Stimulated activated CD8-positive, alpha-beta memory T cell treated with anti-CD3 and anti-CD28 coated beads, Interleukin-4, amount 100 ng/mL, for 24 hours (primary cell): ENCODE results near the gene NENF.
"Not testable (repeated sequence)": the region's sequence is repeated elsewhere in the genome, so short reads cannot be mapped to it uniquely, and the experiment has no call there.

Experiments used
- DNase-seq: peaks from one replicate; pipeline ENCODE4 v3.0.0-alpha.2; 2020; ENCODE audit warnings: low read depth

The NENF gene

GRCh38 chr1:212460376-212460775 lies 27.7 kb downstream of the NENF start:
- no peak for DNase-seq

DNA sequence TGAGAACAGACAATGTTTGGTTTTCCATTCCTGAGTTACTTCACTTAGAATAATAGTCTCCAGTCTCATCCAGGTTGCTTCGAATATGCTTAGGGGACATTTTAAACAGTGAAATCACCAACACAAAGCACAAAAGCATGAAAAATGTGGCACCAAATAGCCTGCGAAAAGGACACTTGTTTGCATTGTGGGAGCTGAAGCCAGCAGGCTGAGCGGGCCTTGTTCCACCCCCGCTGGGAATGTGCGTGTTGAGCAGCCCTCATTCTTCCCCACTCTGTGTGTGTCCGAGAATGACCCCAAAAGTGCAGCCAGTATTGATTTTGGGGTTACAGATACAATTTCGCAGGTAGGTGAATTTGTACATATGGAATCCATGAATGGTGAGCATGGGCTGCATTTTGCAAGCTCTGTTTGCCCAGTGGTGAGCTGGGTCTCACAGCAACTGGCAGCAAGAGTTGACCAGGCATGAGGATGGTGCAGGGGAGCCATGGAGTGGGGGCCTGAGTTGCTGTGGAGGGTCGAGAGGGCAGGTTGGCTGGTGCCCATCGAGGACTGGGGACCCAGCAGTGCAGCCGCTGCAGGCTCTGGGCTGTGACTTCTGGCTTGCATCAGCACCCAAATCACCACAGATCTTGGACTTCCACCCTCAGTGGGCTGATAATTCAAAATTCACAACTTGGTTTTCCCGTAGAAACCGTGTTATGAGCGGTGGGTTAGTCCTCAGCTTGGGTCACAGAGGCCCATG lies 29.4 kb downstream of the NENF start:
- no peak for DNase-seq

GRCh38 chr1:212463565-212464285 lies 31.0 kb downstream of the NENF start:
- no peak for DNase-seq

DNA sequence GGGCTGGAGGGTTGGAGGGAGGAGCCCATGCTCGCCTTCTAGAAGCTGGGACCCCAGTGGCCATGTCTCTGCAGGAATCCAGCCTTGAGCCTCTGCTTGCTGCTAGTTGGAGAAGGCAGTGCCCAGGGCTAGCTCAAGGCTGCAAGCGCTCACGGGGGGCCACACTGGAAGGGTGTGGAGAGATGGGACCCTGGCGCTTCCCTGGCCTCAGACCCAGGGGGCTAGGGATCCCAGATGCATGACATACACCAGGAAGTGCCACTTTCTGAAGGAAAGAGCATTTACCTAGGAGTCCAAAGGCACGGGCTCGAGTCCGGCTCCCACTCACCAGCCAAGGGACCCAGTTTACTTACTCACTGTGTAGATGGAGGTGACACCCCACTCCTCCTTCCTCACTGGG lies 32.6 kb downstream of the NENF start:
- DNase-seq = no peak

DNA sequence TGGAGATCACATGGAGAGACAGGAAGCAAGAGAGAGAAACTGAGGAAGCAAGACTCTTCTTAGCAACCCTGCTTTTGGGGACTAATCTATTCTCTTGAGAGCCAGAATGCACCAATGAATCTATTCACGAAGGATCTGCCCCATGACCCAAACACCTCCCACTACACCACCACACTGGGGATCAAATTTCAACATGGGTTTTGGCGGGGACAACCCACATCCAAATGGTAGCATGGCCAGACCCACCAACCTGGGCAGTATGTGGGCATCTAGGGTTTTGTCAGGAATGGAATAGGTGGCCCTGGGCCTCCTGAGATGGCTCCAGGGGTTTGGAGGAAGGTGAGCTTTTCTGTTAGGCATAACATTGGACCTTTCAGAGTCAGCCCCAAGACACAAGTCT lies 33.7 kb downstream of the NENF start:
- no peak for DNase-seq

- no peak for DNase-seq
Measured at GRCh38 chr1:212466898-212467650, 34.4 kb downstream of the NENF start.

- DNase-seq = no peak
Measured at GRCh38 chr1:212467843-212468482, 35.2 kb downstream of the NENF start.

DNA sequence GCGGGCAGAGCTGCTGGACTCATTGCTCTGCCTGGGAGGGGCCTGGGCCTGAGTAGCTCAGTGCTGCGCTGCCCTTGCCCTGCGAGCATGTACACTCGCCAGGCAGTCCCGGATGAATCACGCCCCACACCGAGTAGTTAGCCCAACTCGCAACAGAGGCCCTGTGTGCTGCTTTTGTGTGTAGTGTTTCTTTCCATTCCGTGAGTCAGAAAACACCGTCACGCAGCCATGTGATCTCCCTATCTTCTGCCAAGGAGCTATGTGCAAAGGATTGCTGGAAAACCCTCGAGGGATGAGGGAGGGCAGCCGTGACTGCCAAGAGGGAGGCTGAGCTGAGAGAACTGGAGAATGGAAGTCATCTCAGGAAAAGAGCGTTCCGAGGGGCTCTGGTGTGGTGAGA lies 37.3 kb downstream of the NENF start:
- DNase-seq = no peak

DNA sequence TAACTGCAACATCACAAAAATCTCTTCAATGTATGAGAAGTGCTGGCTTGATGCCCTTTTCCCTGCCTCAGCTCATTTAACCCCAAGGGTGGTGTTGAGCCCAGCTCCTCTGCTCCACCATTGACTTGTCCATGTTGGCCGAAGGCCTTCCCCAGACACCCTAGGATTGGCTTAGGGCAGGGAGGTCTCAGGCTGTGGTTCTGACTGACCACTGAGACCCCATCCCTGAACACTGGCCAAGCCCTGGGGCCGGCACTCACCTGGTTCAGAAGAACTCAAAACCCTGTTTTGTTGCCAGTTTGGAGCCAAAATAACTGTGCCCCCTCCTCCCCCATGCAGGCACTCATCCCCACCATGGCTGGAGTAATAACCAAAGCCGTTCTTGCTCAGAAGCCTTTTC lies 38.6 kb downstream of the NENF start:
- no peak for DNase-seq

DNA sequence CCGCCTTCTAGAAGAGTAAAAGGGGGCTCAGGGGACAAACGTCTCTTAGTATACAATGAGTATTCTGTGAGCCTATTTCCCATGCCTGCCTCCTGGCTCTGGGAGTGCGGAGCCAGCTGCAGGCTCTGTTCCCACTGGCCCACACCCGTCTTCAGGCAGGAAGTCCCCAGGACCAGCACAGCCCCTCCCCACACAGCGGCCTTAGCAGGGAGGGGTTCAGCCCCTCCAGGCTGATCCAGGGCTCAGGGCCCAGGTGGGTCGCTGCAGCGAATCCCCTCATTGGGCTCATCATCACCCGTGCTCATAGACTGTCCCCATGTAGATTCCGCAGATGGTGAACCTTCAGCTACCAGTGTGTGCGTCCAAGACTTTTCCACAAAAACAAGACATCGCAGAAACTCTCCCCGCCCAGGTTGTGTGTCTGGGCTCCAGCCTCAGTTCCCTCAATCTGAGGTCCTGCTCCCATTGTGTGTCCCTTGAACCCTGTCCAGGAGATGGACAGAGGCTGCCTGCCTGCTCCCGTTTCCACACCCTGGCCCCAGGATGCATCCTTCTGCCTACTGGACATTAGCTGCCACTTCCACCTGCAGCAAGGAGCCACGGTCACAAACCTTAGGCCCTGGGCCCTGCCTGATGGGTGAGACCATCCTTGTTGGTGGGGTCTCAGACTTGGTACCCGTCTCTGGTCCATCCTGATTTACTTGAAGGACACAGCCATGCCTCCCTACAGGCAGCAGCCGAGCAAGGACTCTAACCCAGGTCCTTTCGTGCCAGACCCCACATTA lies 39.4 kb downstream of the NENF start:
- DNase-seq = no peak

DNA sequence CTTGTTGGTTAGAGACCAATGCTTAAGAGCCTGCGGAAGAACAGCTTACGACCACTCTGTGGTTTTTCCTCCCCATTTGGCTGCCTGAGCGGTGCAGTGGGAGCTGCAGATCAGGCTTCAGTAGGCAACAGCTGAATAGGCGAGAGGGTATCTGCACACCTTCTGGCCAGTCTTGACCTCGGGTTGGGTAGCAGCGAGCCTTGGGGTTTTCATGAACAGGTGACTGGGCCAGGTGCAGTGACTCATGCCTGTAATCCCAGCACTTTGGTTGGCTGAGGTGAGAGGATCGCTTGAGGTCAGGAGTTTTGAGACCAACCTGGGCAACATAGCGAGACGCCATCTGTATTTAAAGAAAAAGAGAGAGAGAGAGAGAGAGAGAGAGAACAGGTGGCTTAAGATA lies 41.0 kb downstream of the NENF start:
- DNase-seq = no peak

DNA sequence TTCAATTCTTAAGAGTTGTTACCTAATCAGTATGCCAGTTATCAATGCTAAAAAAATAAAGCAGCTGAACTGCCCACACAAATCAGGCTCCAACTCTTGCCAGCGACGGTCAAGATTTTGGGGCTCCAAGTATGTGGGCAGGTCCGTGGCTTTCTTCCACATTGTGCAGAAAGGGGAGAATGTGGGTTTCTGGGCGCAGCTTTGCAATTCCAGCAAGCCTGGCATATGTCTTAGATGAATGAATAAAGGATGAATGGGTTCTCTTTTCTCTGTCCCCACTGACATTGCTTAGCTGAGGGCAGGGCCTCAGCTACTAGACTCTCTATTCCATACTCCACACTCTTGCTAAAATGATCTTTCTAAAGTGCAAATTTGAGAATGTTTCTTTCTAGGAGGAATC lies 42.4 kb downstream of the NENF start:
- no peak for DNase-seq

GRCh38 chr1:212475831-212476230 lies 43.1 kb downstream of the NENF start:
- DNase-seq = not testable (repeated sequence)

- peak; percentile 57 for DNase-seq
Measured at GRCh38 chr1:212477014-212477679, 44.4 kb downstream of the NENF start.

DNA sequence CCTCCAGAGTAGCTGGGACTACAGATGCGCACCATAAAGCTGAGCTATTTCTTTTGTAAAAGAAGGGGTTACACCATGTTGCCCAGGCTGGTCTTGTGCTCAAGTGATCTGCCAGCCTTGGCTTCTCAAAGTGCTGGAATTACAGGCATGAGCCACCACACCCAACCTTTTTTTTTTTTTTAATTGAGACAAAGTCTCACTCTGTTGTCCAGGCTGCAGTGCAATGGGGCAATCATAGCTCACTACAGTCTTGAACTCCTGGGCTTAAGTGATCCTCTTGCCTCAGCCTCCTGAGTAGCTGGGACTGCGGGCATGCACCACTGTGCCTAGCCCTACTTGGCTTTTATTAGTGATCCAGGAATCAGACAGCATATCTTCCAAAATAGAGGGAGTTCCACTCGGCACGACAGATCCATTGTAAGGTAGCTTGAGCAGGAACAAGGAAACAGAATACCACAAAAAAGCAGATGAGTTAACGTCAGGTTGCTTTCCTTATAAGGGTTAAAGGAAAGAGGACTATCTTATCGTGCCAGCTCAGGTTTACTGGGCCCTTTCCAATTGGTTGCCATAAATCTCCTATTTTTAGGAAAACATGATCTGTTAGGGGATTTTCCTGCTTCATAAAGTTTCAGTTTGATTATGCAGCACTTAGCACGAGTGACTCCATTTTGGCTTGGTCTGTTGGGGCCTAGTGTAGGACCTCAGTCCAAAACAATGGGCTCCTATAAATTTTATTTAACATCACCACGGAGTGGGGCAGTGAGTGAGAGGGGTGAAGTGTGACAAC lies 45.2 kb downstream of the NENF start:
- no peak for DNase-seq

DNA sequence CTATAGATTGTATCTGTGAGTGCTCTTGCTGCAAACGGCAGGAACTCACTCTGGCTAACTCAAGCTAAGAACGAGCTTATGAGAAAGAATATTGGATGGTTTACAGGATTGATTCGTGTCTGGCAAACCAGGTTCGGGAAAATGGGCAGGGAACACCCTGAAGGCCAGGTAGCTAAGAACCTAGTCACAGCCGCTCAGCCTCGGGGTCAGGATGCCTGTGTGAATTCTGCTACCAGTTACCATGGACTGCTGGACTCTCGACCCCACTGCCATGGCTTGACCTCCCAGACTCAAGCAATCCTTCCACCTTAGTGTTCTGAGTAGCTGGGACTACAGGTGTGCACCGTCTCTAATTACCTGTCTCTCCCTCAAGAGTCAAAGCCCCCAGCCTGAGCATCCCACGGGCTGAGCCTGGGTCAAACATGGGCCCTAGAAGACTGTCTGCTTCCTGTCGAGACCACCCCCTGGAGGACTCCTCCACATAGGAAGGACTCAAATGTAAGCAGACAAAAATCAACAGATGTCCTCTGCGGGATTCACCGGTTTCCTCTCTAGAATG lies 45.8 kb downstream of the NENF start:
- DNase-seq = no peak

GRCh38 chr1:212479188-212479587 lies 46.5 kb downstream of the NENF start:
- DNase-seq = no peak

DNA sequence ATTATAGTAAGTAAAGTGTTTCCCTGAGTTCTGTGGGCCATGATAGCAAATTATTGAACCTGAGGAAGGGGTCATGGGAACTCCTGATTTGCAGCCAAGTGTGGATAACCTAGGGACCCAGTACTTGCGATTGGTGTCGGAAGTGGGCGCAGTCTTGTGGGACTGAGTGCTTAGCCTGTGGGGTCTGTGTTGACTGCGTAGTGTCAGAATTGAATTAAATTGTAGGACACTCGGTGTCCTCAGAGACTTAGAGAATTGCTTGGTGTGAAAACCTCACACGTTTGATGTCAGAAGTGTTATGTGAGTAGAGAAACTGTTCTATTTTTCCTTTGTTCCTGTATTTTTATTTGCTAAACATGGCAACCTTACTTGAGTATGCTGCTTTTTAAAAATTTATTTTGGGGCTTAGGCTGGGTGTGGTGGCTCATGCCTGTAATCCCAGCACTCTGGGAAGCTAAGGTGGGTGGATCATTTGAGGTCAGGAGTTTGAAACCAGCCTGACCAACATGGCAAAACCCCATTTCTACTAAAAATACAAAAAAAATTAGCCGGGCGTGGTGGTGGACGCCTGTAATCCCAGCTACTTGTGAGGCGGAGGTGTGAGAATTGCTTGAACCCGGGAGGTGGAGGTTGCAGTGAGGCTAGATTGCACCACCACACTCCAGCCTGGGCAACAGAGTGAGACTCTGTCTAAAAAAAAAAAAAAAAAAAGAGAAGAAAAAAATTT lies 48.2 kb downstream of the NENF start:
- DNase-seq = not testable (repeated sequence)

DNA sequence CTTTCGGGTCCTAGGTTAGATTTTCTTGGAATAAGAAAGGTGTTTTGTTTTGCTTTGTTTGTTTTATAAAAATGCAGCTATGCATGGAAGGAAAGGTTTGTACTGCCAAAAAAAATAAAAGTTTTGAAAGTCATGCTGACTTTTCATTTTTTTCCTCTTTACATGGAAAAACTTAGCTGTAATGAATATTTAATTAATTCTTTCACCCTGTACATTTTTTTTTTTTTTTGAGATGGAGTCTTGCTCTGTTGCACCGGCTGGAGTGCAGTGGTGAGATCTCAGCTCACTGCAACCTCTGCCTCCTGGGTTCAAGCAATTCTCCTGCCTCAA lies 48.7 kb downstream of the NENF start:
- no peak for DNase-seq
